ENCODE results near the gene DPF1.
"Not testable (repeated sequence)": the region's sequence is repeated elsewhere in the genome, so short reads cannot be mapped to it uniquely, and the experiment has no call there.

Gene DPF1

GRCh38 chr19:38224014-38224862 is at the start of gene DPF1:
Gene DPF1 (minus strand): TSS chr19:38224222. CDS start chr19:38224142, 80 bp downstream.
- DNase-seq, result peak; percentile 14

- no peak for DNase-seq
These were observed 49.5 kb upstream of the DPF1 start for GRCh38 chr19:38273499-38273898.

- DNase-seq, result no peak
These were observed 46.7 kb upstream of the DPF1 start for GRCh38 chr19:38270587-38271167.

DNA sequence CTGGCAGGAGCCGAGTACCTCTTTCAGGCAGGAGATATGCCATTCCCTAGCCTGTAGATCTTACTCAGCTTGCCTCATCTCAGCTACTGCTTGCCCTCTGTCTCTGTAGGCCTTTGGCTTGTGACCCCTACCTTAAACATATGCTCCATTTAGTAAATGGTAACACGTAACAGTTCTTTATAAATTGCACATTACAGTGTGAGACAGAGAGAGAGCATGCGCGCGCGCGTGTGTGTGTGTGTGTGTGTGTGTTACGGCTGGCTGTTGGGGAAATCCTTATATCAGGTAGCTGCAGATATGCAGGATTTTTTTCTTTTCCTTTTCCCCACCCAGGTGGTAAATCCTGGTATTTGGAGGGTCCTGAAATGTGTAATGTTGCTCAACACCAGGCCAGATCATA is 44.5 kb upstream of the DPF1 start:
- DNase-seq, result no peak

- DNase-seq, result no peak
These were observed 43.9 kb upstream of the DPF1 start for GRCh38 chr19:38267761-38268483.

- no peak for DNase-seq
These were observed 43.1 kb upstream of the DPF1 start for GRCh38 chr19:38266981-38267597.

- DNase-seq, result no peak
These were observed 42.0 kb upstream of the DPF1 start for GRCh38 chr19:38265921-38266429.

GRCh38 chr19:38265213-38265861 is 41.3 kb upstream of the DPF1 start:
- peak; percentile 10 for DNase-seq

DNA sequence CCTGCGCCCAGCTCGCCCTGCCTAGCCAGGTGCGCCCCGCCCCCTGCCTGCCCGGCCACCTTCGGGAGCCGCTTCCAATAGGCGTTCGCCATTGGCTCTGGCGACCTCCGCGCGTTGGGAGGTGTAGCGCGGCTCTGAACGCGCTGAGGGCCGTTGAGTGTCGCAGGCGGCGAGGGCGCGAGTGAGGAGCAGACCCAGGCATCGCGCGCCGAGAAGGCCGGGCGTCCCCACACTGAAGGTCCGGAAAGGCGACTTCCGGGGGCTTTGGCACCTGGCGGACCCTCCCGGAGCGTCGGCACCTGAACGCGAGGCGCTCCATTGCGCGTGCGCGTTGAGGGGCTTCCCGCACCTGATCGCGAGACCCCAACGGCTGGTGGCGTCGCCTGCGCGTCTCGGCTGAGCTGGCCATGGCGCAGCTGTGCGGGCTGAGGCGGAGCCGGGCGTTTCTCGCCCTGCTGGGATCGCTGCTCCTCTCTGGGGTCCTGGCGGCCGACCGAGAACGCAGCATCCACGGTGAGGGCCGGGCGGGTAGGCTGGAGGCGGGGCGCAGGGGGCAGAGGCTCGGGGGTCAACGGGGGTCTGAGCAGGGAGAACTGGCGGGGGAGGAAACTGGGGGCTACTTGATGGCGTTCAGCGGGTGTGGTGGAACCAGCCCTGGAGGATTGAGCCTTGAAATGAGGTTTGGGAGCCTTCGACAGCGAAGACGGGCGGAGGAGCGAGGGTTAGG is 40.6 kb upstream of the DPF1 start, which contains the start of gene SPINT2:
TSS of gene SPINT2 (plus strand) at position 88 of the 727 bp plus-strand sequence. CDS start at position 408, 320 bp downstream.
- DNase-seq, result no peak

GRCh38 chr19:38263689-38264485 is 39.9 kb upstream of the DPF1 start:
- peak; percentile 90 for DNase-seq

DNA sequence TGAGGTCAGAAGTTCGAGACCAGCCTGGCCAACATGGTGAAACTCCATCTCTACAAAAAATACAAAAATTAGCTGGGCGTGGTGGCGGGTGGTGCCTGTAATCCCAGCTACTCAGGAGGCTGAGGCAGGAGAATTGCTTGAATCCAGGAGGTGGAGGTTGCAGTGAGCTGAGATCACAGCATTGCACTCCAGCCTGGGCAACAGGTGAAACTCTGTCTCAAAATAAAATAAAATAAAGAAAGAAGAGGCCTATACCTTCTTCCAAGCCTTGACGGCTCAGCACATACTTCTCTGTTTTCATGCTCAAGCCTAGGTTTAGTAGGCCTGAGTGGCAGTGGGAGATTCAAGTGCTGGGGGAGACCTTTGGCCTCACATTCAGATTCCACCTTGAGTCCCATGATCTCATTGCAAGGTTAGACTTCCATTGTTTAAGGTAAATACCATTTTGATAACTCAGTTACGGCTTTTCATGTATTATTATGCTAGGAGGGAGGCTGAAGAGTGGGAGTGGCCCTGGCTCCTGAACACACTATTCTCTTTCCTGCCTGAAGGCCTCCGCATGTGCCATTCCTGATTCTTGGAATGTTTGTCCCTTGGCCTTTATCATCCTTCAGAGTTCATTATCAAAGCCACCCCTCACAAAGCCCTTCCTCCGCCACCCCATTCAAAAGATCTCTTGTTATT is 38.7 kb upstream of the DPF1 start:
- DNase-seq, result no peak

GRCh38 chr19:38261942-38262341 is 37.9 kb upstream of the DPF1 start:
- not testable (repeated sequence) for DNase-seq

- no peak for DNase-seq
These were observed 31.5 kb upstream of the DPF1 start for GRCh38 chr19:38255383-38256014.

DNA sequence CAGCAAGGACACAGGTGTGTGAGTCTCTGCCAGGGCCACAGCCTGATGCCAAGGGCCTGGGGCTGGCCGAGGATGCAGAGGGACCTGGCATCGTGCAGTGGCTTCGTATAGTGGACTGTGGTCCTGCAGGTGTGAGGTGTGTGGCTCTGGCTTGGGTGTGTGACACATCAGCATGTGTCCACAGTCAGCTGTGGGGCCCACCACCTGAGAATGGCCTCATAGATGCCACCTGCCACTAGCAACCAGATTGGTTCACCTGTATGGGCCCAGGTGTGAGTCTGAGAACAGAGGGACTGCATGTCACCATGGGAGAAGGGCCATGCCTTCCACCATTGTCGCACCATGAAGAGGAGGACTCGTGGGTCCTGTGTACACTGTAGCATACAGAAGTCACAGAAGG is 29.8 kb upstream of the DPF1 start:
- no peak for DNase-seq

DNA sequence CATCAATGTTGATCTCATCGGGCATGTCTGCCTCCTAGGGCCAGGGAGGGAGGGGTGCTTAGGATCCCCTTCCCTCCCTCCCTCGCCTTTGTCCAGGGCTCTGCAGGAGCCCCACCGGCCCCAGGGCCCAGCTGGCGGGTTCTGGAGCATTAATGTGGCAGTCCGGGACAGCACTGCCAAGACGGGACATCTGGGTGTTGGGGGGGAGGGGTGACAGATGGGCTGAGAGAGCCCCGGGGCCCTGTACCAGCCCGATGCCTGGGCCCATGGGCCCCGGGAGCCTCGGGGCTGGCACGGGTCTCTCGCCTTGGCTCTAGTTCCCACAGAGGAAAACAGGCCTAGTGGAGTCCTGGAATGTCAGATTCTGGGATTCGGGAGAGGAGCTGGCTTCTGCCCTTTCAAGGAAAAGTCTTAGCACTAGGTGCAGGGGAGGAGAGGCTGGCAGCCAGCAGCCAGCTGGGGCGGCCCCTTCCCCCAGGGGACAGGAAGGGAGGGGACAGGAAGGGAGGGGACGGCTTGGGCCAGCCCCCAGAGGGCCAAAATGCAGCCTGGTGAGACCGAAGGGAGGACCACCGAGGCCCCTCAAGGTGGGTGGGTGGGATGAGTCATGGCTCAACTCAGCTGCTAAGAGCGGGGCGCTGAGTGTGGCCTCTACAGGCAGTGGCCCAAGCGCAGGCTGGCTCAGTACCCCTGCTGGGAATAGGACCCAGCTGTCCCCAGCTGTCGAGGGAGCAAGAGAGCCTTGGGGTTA is 29.1 kb upstream of the DPF1 start:
- DNase-seq, result no peak

DNA sequence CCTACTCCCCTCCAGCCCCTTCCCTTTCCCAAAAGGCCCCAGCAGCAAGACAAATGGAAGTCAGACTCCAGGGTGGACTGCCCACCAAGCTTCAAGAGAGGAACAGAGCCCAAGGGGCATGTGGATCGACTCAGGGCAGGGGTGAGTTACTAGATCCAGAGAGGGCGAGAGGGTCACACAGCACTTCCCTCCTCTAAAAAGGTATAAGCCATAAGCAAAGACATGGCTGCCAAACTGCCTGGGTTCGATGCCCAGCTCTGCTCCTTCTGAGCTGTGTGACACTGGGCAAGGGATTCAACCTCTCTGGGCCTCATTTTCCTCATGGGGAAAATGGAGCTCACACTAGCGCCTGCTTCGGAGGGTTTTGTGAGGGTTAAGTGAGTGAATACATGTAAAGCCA is 28.4 kb upstream of the DPF1 start:
- no peak for DNase-seq

GRCh38 chr19:38251564-38252051 is 27.6 kb upstream of the DPF1 start:
- DNase-seq, result no peak

- no peak for DNase-seq
These were observed 27.0 kb upstream of the DPF1 start for GRCh38 chr19:38250821-38251563.

Data from CD4-positive, alpha-beta T cell treated with Interleukin-4 for 4 hours (primary cell).